ENCODE results near the gene TRIM26.

TRIM26 gene

DNA sequence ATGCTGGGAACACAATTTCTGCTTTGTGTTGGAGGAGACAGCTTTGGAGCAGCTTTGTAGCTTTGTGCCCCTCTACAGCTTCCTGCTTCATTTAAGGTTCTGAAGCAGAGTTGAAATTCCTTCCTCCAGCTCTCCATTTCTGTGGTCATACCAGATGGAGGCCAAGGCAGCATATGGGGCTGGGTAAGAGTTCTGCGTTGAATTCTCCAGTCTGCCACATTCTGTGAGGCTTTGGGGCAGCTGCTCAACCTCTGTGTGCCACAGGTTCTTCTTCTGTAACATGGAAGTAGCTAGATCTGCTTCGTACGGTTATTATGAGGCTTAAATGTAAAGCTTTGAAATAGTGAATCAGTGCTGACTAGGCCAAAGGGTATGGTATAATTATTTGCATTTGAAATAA, 2.9 kb upstream of the TRIM26 start:
- no peak for DNase-seq (ENCODE audit: low read depth)
- no peak overlapping the region for H3K4me3 ChIP-seq (ENCODE audit: low read depth, low read length)
- TF ChIP-seq, protein P1, sequence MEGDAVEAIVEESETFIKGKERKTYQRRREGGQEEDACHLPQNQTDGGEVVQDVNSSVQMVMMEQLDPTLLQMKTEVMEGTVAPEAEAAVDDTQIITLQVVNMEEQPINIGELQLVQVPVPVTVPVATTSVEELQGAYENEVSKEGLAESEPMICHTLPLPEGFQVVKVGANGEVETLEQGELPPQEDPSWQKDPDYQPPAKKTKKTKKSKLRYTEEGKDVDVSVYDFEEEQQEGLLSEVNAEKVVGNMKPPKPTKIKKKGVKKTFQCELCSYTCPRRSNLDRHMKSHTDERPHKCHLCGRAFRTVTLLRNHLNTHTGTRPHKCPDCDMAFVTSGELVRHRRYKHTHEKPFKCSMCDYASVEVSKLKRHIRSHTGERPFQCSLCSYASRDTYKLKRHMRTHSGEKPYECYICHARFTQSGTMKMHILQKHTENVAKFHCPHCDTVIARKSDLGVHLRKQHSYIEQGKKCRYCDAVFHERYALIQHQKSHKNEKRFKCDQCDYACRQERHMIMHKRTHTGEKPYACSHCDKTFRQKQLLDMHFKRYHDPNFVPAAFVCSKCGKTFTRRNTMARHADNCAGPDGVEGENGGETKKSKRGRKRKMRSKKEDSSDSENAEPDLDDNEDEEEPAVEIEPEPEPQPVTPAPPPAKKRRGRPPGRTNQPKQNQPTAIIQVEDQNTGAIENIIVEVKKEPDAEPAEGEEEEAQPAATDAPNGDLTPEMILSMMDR (IDR thresholded peaks at IDR 0.05; ENCODE audit: insufficient read depth, low read depth, low read length, missing control alignments), result no peak

DNA sequence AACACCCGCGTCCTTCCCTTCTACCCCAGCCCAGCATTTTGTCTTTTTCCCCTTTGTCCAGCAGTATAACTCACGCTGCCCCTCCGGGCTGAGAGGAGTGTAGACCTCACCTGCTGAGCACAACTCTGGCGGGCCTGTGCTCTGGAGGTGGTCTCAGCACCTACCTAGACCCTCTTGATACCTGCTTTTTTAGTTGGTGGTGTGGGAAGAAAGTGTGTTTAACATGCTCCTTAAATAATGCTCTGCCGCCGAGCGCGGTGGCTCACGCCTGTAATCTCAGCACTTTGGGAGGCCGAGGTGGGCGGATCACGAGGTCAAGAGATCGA, 1.4 kb upstream of the TRIM26 start:
- DNase-seq (ENCODE audit: low read depth), result no peak
- H3K4me3 ChIP-seq (ENCODE audit: low read depth, low read length), result peak overlapping the region; percentile 94
- TF ChIP-seq, protein P1 (IDR thresholded peaks at IDR 0.05; ENCODE audit: insufficient read depth, low read depth, low read length, missing control alignments), result no peak

DNA sequence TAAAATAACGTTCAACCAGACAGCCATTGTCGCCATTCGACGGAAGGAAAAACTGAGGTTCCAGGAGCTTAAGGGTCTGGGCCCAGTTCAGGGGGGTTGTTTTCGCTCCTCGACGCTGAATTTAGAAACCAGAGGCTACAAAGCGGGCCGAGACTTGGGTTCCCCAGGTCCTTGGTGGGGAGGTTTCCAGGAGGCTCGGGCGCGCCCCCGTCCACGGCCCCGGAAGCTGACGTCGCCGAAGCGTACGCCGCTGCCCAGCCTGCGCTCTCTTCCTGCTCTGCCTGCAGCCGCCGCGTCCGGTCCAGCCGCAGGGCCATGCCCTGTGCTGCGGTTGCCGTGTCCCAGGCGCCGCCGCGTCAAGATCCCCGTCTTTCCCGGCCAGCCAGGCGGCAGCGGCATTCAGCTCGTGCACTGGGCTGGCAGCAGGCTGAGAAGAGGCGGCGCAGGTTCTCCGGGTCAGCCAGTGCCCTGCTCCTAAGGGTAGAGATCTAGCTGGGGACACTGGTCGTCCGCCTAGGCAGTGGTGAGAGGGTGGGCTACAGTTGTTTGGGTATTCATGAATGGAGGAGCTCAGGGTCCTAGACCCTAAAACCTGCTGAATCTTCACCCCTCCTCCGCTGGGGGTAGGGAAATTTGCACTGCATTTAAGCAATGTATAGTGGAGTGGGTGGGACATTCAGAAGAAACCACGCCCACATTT, 901 bp upstream of the TRIM26 start:
- peak overlapping the region; percentile 94 for H3K4me3 ChIP-seq (ENCODE audit: low read depth, low read length)
- TF ChIP-seq, protein P1 (IDR thresholded peaks at IDR 0.05; ENCODE audit: insufficient read depth, low read depth, low read length, missing control alignments), result no peak
- peak; percentile 91 for DNase-seq (ENCODE audit: low read depth)

DNA sequence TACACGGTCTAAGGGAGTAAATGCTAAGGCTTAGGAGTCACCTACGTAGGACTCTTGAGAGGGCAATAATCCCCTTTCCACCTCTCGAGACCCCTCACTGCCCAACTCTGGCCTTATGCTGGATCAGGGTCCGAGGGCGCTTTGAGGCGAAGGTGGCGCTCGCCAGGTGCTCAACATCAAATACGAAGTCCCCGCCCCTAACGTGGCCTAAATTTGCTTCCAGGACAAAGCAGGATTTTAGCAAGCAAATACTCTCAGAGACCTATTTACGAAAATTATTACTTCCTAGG, 406 bp upstream of the TRIM26 start:
- no peak for DNase-seq (ENCODE audit: low read depth)
- H3K4me3 ChIP-seq (ENCODE audit: low read depth, low read length), result peak overlapping the region; percentile 94
- TF ChIP-seq, protein P1 (IDR thresholded peaks at IDR 0.05; ENCODE audit: insufficient read depth, low read depth, low read length, missing control alignments), result no peak

DNA sequence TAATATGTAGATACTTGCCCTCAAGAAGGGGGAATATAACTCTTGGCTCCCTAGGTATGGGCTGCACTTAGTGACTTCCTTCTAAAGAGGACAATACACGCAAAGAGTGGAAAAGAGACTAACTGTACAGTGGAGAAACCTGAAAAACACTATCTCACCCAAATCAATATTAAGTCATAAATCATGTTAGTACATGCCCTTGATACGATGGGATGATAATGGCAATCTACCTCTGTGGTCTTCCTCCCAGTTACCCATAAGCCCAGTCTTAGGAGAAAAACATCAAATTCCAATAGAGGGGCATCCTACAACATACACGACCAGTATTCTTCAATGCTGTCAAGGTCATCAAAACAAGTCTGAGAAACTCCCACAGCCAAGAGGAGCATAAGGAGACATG, 1.3 kb downstream of the TRIM26 start:
- no peak for DNase-seq (ENCODE audit: low read depth)
- H3K4me3 ChIP-seq (ENCODE audit: low read depth, low read length), result peak overlapping the region; percentile 94
- TF ChIP-seq, protein P1 (IDR thresholded peaks at IDR 0.05; ENCODE audit: insufficient read depth, low read depth, low read length, missing control alignments), result no peak

DNA sequence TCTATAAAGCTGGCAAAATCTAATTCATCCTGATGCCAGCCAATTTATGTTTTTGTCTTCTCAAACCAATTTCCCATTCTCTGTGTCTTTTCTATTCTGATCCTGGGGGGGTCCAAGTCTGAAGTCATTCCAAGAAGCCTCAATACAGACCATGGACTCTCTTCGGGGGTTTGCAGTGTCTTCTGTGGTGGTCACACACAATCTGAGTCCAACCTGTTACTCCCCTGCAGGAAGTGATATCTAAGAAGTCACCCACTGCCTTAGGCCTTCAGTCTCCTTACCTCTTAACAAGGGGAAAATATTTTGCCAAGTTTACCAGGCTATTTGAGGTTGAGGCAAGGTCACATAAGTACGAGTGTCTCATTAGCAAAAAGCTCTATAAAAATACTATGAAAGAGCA, 1.9 kb downstream of the TRIM26 start:
- peak overlapping the region; percentile 94 for H3K4me3 ChIP-seq (ENCODE audit: low read depth, low read length)
- DNase-seq (ENCODE audit: low read depth), result no peak
- TF ChIP-seq, protein P1 (IDR thresholded peaks at IDR 0.05; ENCODE audit: insufficient read depth, low read depth, low read length, missing control alignments), result no peak

DNA sequence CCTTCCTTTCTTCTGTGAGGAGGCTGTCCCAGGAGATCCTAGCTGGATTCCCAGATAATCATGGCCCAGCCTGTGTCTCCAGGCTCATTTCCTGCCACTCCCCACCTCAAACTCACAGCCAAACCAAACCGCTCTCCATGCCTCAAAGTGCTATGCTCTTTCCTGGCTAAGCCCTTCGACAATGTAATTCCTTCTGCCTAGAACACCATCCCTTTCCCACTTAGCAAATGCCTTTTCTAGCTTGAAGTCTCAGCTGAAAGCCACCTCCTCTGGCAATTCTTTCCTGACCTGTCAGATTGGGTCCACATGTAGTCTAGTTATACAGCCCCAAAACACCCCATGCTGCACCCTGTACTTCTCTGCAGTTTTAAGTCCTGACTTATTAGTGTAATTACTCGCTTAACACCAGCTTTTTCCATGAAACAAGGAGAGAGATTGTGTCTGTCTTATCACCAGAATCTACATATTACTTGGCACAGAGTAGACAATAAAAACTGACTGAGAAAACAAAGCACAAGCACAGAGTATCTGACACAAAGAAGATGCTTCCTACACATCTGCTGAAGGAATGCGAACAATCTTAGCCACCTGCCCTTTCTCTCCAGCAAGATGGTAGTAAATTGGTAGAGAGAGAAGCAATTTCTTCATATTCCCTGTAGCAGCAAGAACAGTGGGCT, 5.4 kb downstream of the TRIM26 start:
- no peak for DNase-seq (ENCODE audit: low read depth)
- TF ChIP-seq, protein P1 (IDR thresholded peaks at IDR 0.05; ENCODE audit: insufficient read depth, low read depth, low read length, missing control alignments), result no peak
- H3K4me3 ChIP-seq (ENCODE audit: low read depth, low read length), result no peak overlapping the region

Data from GM12865 (cell line).